ENCODE results near the gene SORBS1. TPM values are rescaled to one million over a fixed set of nuclear protein-coding genes. Genes with fewer than 3 reads are reported as not detected.

Gene SORBS1
- total and polyA plus RNA-seq, 9 of the 15 experiments (the other 6 are each of a cell fraction or from before 2014, with no cell fraction given) = 2.0 to 13.3 (median 6.5) TPM

- TF ChIP-seq RREB1 (CRISPR knock-in tag; IDR thresholded peaks at IDR 0.05) (0 out of 2 replicates have a peak, but pooled peaks have one; percentile 74), TEAD4 (IDR thresholded peaks at IDR 0.05; ENCODE audit: low read length) (peak; percentile 41; the same call in 1 of the 2 replicates), TEAD4 (CRISPR knock-in tag; IDR thresholded peaks at IDR 0.05; ENCODE audit: borderline replicate concordance) (no peak), NR2C1 (IDR thresholded peaks at IDR 0.05) (no peak), NR2C1 (tag; IDR thresholded peaks at IDR 0.05) (peak; percentile 33; the same call in 1 of the 2 replicates), CXXC5 (CRISPR knock-in tag; IDR thresholded peaks at IDR 0.05) (0 out of 2 replicates have a peak, but pooled peaks have one; percentile 23), ZNF143 (CRISPR knock-in tag; IDR thresholded peaks at IDR 0.05) (no peak), FOSL1 (tag; conservative IDR thresholded peaks at IDR 0.05) (peak; percentile 45), RBM14 (IDR thresholded peaks at IDR 0.05; ENCODE audit: borderline replicate concordance, insufficient read depth, low read depth, low read length) (no peak), ZNF609 (CRISPR knock-in tag; IDR thresholded peaks at IDR 0.05; ENCODE audit: borderline replicate concordance) (no peak), CAMTA2 (CRISPR knock-in tag; conservative IDR thresholded peaks at IDR 0.05) (no peak), BACH1 (tag; IDR thresholded peaks at IDR 0.05) (0 out of 2 replicates have a peak, but pooled peaks have one; percentile 40), CBFA2T2 (conservative IDR thresholded peaks at IDR 0.05) (peak; percentile 46), ZEB2 (IDR thresholded peaks at IDR 0.05) (peak; percentile 29; the same call in 1 of the 2 replicates), LEF1 (IDR thresholded peaks at IDR 0.05) (no peak), CEBPG (CRISPR knock-in tag; IDR thresholded peaks at IDR 0.05) (no peak), CEBPG (tag; conservative IDR thresholded peaks at IDR 0.05 in 1 of 2, IDR thresholded peaks at IDR 0.05 in 1 of 2) (no peak)
These were observed 257.6 kb downstream of the SORBS1 start (continued) for GRCh38 chr10:95303535-95303934.
